Astrocyte (in vitro differentiated cells and primary cell): ENCODE measurements around the gene KIF21A. TPM values are rescaled to one million over a fixed set of nuclear protein-coding genes. Genes with fewer than 3 reads are reported as not detected.

Source experiments
- DNase-seq: peaks from one replicate; pipeline ENCODE4 v3.0.0-alpha.2; 2010; ENCODE audit warnings: low read depth
- FAIRE-seq: peaks from 2 replicates; lab custom pipeline; 2011; peaks lifted over from hg19 to GRCh38; lab: Jason Lieb, UNC
- H2AFZ ChIP-seq: 2 replicates; pipeline ENCODE4 v1.6.0; 2012; ENCODE audit warnings: low read depth, low read length, inconsistent platforms
- H3K27ac ChIP-seq: 2 replicates; pipeline ENCODE4 v1.5.1; 2011; ENCODE audit warnings: low read depth, low read length, inconsistent platforms
- H3K27me3 ChIP-seq: 2 replicates; pipeline ENCODE4 v1.6.0; 2011; ENCODE audit warnings: low read length, inconsistent platforms; ENCODE audit not compliant: insufficient read depth
- H3K36me3 ChIP-seq: 2 replicates; pipeline ENCODE4 v1.5.1; 2011; ENCODE audit warnings: low read length, inconsistent platforms; ENCODE audit not compliant: insufficient read depth
- H3K4me1 ChIP-seq: 2 replicates; pipeline ENCODE4 v1.5.1; 2011; ENCODE audit warnings: low read length, inconsistent platforms; ENCODE audit not compliant: insufficient read depth
- H3K4me2 ChIP-seq: 2 replicates; pipeline ENCODE4 v1.6.0; 2012; ENCODE audit warnings: low read length, inconsistent platforms
- H3K4me3 ChIP-seq: 2 replicates; pipeline ENCODE4 v1.5.1; 2011; ENCODE audit warnings: low read depth, mild to moderate bottlenecking, low read length, inconsistent platforms; ENCODE audit not compliant: insufficient read depth
- H3K79me2 ChIP-seq: 2 replicates; pipeline ENCODE4 v1.6.0; 2012; ENCODE audit warnings: mild to moderate bottlenecking, low read length, inconsistent platforms; ENCODE audit not compliant: insufficient read depth
- H3K9ac ChIP-seq: 2 replicates; pipeline ENCODE4 v1.6.0; 2012; ENCODE audit warnings: mild to moderate bottlenecking, low read length, inconsistent platforms
- H3K9me3 ChIP-seq: 2 replicates; pipeline ENCODE4 v1.5.1; 2012; ENCODE audit warnings: low read depth, mild to moderate bottlenecking, low read length, inconsistent platforms; ENCODE audit not compliant: insufficient read depth
- H4K20me1 ChIP-seq: 2 replicates; pipeline ENCODE4 v1.6.0; 2012; ENCODE audit warnings: low read length, inconsistent platforms; ENCODE audit not compliant: insufficient read depth
- H3K27ac Mint-ChIP-seq: one replicate; pipeline ENCODE4 v1.8.0; 2021; ENCODE audit warnings: mild to moderate bottlenecking, mixed read lengths; ENCODE audit not compliant: unreplicated experiment
- H3K27me3 Mint-ChIP-seq: one replicate; pipeline ENCODE4 v1.8.0; 2021; ENCODE audit warnings: low read depth, mixed read lengths; ENCODE audit not compliant: unreplicated experiment
- H3K36me3 Mint-ChIP-seq: one replicate; pipeline ENCODE4 v1.8.0; 2021; ENCODE audit warnings: low read depth, mixed read lengths; ENCODE audit not compliant: unreplicated experiment
- H3K4me1 Mint-ChIP-seq: one replicate; pipeline ENCODE4 v1.8.0; 2021; ENCODE audit warnings: low read depth, mixed read lengths; ENCODE audit not compliant: unreplicated experiment
- H3K4me3 Mint-ChIP-seq: one replicate; pipeline ENCODE4 v1.8.0; 2021; ENCODE audit warnings: mild to moderate bottlenecking, moderate library complexity, mixed read lengths; ENCODE audit not compliant: unreplicated experiment
- H3K9me3 Mint-ChIP-seq: one replicate; pipeline ENCODE4 v1.8.0; 2021; ENCODE audit warnings: mild to moderate bottlenecking, mixed read lengths; ENCODE audit not compliant: unreplicated experiment
- EZH2 ChIP-seq: IDR thresholded peaks from 2 replicates; pipeline ENCODE4 v1.6.1; 2012; ENCODE audit warnings: mild to moderate bottlenecking, low read length, inconsistent platforms; ENCODE audit not compliant: insufficient read depth
- total RNA-seq: library from RNA; stranded (reverse); gene quantifications from 2 replicates; pipeline ENCODE4 v1.2.1, GENCODE V29; 2021
- TF ChIP-seq, protein P1 (sequence below): IDR thresholded peaks from 2 replicates; pipeline ENCODE4 v1.5.1; 2011; ENCODE audit warnings: low read depth, mild to moderate bottlenecking, inconsistent platforms, low read length, moderate library complexity; ENCODE audit not compliant: insufficient read depth

Gene KIF21A
- total RNA-seq, 1 donor from 2014 or later = 26.3 TPM

DNA sequence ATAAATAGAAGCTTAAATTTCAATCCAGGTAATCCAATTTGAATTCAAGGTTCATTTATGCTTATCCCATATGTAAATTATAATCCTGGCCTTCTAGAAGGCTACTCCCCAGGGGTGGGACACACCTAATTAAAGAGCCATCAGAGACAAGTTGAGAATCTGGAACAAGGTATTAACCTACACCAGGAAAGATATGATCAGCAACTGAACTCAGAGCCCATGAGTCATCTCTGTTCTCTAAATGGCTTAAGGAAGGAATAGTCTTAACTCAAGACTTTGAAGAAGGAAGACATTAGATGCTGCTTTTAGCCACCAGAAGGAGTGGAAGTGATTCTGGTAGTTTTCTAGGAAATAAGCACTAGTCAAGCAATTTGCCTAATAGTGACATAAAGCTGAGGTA is 88.0 kb downstream of the KIF21A start:
- Histone ChIP-seq H2AFZ (no peak overlapping the region), H3K27ac (no peak overlapping the region), H4K20me1 (no peaks in the 10 kb centered on the region), H3K9ac (no peak overlapping the region), H3K4me1 (no peaks in the 10 kb centered on the region), H3K4me3 (no peak overlapping the region), H3K4me2 (no peak overlapping the region), H3K9me3 (no peaks in the 10 kb centered on the region), H3K79me2 (no peaks in the 10 kb centered on the region), H3K36me3 (no peaks in the 10 kb centered on the region), H3K27me3 (no peaks in the 10 kb centered on the region)
- peaks cover 7% of the 10 kb centered on the region for H3K36me3 Mint-ChIP-seq
- DNase-seq = no peak
- peaks cover 3% of the 10 kb centered on the region for H3K4me1 Mint-ChIP-seq
- no peaks in the 10 kb centered on the region for H3K27me3 Mint-ChIP-seq
- H3K27ac Mint-ChIP-seq = no peak overlapping the region
- FAIRE-seq = no peak
- no peak overlapping the region for H3K4me3 Mint-ChIP-seq
- no peaks in the 10 kb centered on the region for H3K9me3 Mint-ChIP-seq
- TF ChIP-seq, protein P1, sequence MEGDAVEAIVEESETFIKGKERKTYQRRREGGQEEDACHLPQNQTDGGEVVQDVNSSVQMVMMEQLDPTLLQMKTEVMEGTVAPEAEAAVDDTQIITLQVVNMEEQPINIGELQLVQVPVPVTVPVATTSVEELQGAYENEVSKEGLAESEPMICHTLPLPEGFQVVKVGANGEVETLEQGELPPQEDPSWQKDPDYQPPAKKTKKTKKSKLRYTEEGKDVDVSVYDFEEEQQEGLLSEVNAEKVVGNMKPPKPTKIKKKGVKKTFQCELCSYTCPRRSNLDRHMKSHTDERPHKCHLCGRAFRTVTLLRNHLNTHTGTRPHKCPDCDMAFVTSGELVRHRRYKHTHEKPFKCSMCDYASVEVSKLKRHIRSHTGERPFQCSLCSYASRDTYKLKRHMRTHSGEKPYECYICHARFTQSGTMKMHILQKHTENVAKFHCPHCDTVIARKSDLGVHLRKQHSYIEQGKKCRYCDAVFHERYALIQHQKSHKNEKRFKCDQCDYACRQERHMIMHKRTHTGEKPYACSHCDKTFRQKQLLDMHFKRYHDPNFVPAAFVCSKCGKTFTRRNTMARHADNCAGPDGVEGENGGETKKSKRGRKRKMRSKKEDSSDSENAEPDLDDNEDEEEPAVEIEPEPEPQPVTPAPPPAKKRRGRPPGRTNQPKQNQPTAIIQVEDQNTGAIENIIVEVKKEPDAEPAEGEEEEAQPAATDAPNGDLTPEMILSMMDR = no peak
- no peak for TF ChIP-seq EZH2

DNA sequence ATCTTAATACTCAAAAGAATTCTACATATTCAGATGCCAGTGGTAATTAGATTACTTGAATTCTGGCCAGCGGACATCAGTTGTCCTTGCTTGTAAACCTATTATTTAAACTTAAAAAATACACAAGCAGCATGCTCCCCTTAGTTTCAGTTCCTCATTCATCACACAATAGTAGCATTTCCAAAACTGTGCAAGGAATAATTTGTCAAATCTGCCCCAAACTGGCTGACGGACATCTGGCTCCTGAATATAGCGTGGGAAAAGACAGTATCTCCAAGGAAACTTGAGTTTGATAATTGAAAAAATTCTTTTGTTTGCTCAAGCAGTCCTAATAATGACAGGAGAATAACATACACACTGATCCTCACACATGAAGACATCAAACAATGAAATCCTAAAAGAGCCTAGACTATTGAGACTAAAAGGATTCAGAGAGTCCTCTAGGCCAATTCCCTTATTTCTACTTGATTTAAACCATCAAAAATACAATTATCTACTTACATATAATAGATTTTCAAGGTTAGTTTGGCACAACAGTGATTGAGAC is 90.4 kb downstream of the KIF21A start:
- TF ChIP-seq, protein P1 = no peak
- TF ChIP-seq EZH2 = no peak
- no peak overlapping the region for H3K27ac Mint-ChIP-seq
- peaks cover 3% of the 10 kb centered on the region for H3K4me1 Mint-ChIP-seq
- no peak overlapping the region for H3K27ac ChIP-seq
- H4K20me1 ChIP-seq = no peaks in the 10 kb centered on the region
- FAIRE-seq = no peak
- H3K27me3 ChIP-seq = no peaks in the 10 kb centered on the region
- peaks cover 7% of the 10 kb centered on the region for H3K36me3 Mint-ChIP-seq
- H3K79me2 ChIP-seq = no peaks in the 10 kb centered on the region
- no peak overlapping the region for H3K4me3 ChIP-seq
- no peak for DNase-seq
- H3K4me3 Mint-ChIP-seq = no peak overlapping the region
- no peaks in the 10 kb centered on the region for H3K9me3 Mint-ChIP-seq
- H3K27me3 Mint-ChIP-seq = no peaks in the 10 kb centered on the region
- no peak overlapping the region for H2AFZ ChIP-seq
- H3K4me1 ChIP-seq = no peaks in the 10 kb centered on the region
- H3K36me3 ChIP-seq = no peaks in the 10 kb centered on the region
- no peaks in the 10 kb centered on the region for H3K9me3 ChIP-seq
- no peak overlapping the region for H3K4me2 ChIP-seq
- no peak overlapping the region for H3K9ac ChIP-seq

DNA sequence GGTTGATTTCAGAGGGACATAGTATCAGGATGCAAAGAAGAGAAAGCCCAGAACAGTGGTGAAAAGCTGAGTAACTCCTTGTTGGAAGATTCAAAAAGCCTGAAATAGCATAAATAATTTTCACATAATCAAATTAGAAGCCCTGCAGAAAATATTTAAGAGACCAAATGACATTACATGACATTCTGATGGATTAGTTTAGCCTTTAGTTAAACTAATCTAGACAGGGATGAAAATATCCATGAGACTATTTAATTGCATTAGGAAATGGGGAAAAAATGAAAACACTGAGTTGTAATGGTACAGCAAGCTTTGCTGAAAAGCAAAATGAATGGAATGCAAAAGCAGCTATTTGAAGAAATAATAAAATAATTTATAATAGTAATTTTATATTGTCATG is 91.8 kb downstream of the KIF21A start:
- FAIRE-seq = no peak
- no peak overlapping the region for H3K4me3 Mint-ChIP-seq
- peaks cover 3% of the 10 kb centered on the region for H3K36me3 Mint-ChIP-seq
- Histone ChIP-seq H3K4me1 (no peaks in the 10 kb centered on the region), H2AFZ (no peak overlapping the region), H3K27me3 (no peaks in the 10 kb centered on the region), H3K36me3 (no peaks in the 10 kb centered on the region), H3K27ac (no peak overlapping the region), H3K9ac (no peak overlapping the region), H3K79me2 (no peaks in the 10 kb centered on the region), H3K4me2 (no peak overlapping the region), H3K4me3 (no peak overlapping the region), H4K20me1 (no peaks in the 10 kb centered on the region), H3K9me3 (no peaks in the 10 kb centered on the region)
- H3K4me1 Mint-ChIP-seq = peaks cover 3% of the 10 kb centered on the region
- H3K9me3 Mint-ChIP-seq = no peaks in the 10 kb centered on the region
- no peak for TF ChIP-seq EZH2
- TF ChIP-seq, protein P1 = no peak
- DNase-seq = no peak
- H3K27me3 Mint-ChIP-seq = no peaks in the 10 kb centered on the region
- no peak overlapping the region for H3K27ac Mint-ChIP-seq
